KMS-11 (cell line): ENCODE data around the gene MYO1C.
"Not testable (repeated sequence)": the region's sequence is repeated elsewhere in the genome, so short reads cannot be mapped to it uniquely, and the experiment has no call there.

Experiments
- H2AFZ ChIP-seq: fragments of 200-600 bp; sonication (generic); 2 replicates; pipeline ENCODE4 v1.6.1; 2016; ENCODE audit warnings: antibody characterized with exemption, mixed run types, low read depth
- H3K27ac ChIP-seq: fragments of 200-600 bp; sonication (generic); 2 replicates; pipeline ENCODE4 v1.6.1; 2016; ENCODE audit warnings: mild to moderate bottlenecking, mixed run types
- H3K27me3 ChIP-seq: fragments of 200-600 bp; sonication (generic); 2 replicates; pipeline ENCODE4 v1.6.1; 2017; ENCODE audit warnings: mild to moderate bottlenecking, low read depth, mixed run types, moderate library complexity; ENCODE audit not compliant: insufficient read depth
- H3K36me3 ChIP-seq: fragments of 200-600 bp; sonication (generic); 2 replicates; pipeline ENCODE4 v1.6.1; 2017; ENCODE audit warnings: mild to moderate bottlenecking, mixed run types; ENCODE audit not compliant: insufficient read depth
- H3K4me1 ChIP-seq: fragments of 200-600 bp; sonication (generic); 2 replicates; pipeline ENCODE4 v1.6.1; 2016; ENCODE audit warnings: mild to moderate bottlenecking, low read depth, mixed run types; ENCODE audit not compliant: poor library complexity, severe bottlenecking
- H3K4me2 ChIP-seq: fragments of 200-600 bp; sonication (generic); 2 replicates; pipeline ENCODE4 v1.7.0; 2016; ENCODE audit warnings: mild to moderate bottlenecking, mixed run types
- H3K4me3 ChIP-seq: fragments of 200-600 bp; sonication (generic); IDR thresholded peaks from 2 replicates; pipeline ENCODE4 v1.6.1; 2017; ENCODE audit warnings: low read depth, low read length, mixed read lengths; ENCODE audit not compliant: insufficient read depth
- H3K79me2 ChIP-seq: fragments of 200-600 bp; sonication (generic); 2 replicates; pipeline ENCODE4 v1.6.1; 2016; ENCODE audit warnings: low read depth, mixed run types; ENCODE audit not compliant: insufficient read depth
- H3K9ac ChIP-seq: fragments of 200-600 bp; sonication (generic); 2 replicates; pipeline ENCODE4 v1.6.1; 2016; ENCODE audit warnings: mild to moderate bottlenecking, mixed run types
- H4K20me1 ChIP-seq: fragments of 200-600 bp; sonication (generic); 2 replicates; pipeline ENCODE4 v1.6.1; 2016; ENCODE audit warnings: mild to moderate bottlenecking, mixed run types; ENCODE audit not compliant: insufficient read depth
- CTCF ChIP-seq: fragments of 200-600 bp; sonication (generic); conservative IDR thresholded peaks from 2 replicates; pipeline ENCODE4 v1.6.1; 2017; ENCODE audit warnings: low read depth, mild to moderate bottlenecking, antibody characterized with exemption, low read length, moderate library complexity, mixed read lengths

The MYO1C gene

GRCh38 chr17:1449412-1449967 is 43.0 kb downstream of the MYO1C start:
- peaks cover 89% of the 10 kb centered on the region for H3K79me2 ChIP-seq

GRCh38 chr17:1447052-1447451 is 45.4 kb downstream of the MYO1C start:
- Histone ChIP-seq H3K4me2 (no peak overlapping the region), H2AFZ (no peak overlapping the region), H3K9ac (no peak overlapping the region), H4K20me1 (no peaks in the 10 kb centered on the region), H3K27ac (no peak overlapping the region), H3K79me2 (peaks cover 65% of the 10 kb centered on the region), H3K36me3 (no peaks in the 10 kb centered on the region), H3K4me1 (no peaks in the 10 kb centered on the region), H3K4me3 (no peak overlapping the region), H3K27me3 (no peaks in the 10 kb centered on the region)
- no peak for TF ChIP-seq CTCF

More at GRCh38 chr17:1449412-1449967, 43.0 kb downstream of the MYO1C start:
- Histone ChIP-seq H3K36me3 (no peaks in the 10 kb centered on the region), H3K4me1 (peaks cover 9% of the 10 kb centered on the region), H3K9ac (no peak overlapping the region), H2AFZ (no peak overlapping the region), H3K4me3 (no peak overlapping the region), H4K20me1 (no peaks in the 10 kb centered on the region), H3K27me3 (no peaks in the 10 kb centered on the region), H3K4me2 (no peak overlapping the region), H3K27ac (no peak overlapping the region)
- no peak for TF ChIP-seq CTCF

GRCh38 chr17:1446201-1446600 is 46.3 kb downstream of the MYO1C start:
- Histone ChIP-seq H3K9ac (no peak overlapping the region), H3K36me3 (no peaks in the 10 kb centered on the region), H3K4me1 (no peaks in the 10 kb centered on the region), H4K20me1 (no peaks in the 10 kb centered on the region), H3K79me2 (peaks cover 59% of the 10 kb centered on the region), H3K4me2 (no peak overlapping the region), H3K27ac (no peak overlapping the region), H3K27me3 (no peaks in the 10 kb centered on the region), H2AFZ (no peak overlapping the region), H3K4me3 (no peak overlapping the region)
- no peak for TF ChIP-seq CTCF

GRCh38 chr17:1445695-1446094 is 46.8 kb downstream of the MYO1C start:
- H3K4me2 ChIP-seq, H3K27me3 ChIP-seq, H3K36me3 ChIP-seq, H3K4me1 ChIP-seq, H3K9ac ChIP-seq, H3K4me3 ChIP-seq, H3K27ac ChIP-seq, H4K20me1 ChIP-seq, H2AFZ ChIP-seq: not testable (repeated sequence)
- peaks cover 60% of the 10 kb centered on the region for H3K79me2 ChIP-seq

GRCh38 chr17:1442721-1443120 is 49.8 kb downstream of the MYO1C start:
- H3K36me3 ChIP-seq, H3K4me3 ChIP-seq, H4K20me1 ChIP-seq, H3K4me1 ChIP-seq, H2AFZ ChIP-seq, H3K9ac ChIP-seq, H3K4me2 ChIP-seq, H3K27ac ChIP-seq, H3K27me3 ChIP-seq: not testable (repeated sequence)
- H3K79me2 ChIP-seq = peaks cover 55% of the 10 kb centered on the region; the same call in 1 of the 2 replicates
